Fibroblast of mammary gland (primary cell): ENCODE measurements around the gene GMPPB.
"Not testable (repeated sequence)": the region's sequence is repeated elsewhere in the genome, so short reads cannot be mapped to it uniquely, and the experiment has no call there.

Experiments
- DNase-seq: peaks from one replicate; pipeline ENCODE4 v3.0.0-alpha.2; 2010; ENCODE audit warnings: low read depth
- H3K4me3 ChIP-seq: 2 replicates; pipeline ENCODE4 v1.5.1; 2011; ENCODE audit warnings: low read depth, mild to moderate bottlenecking, low read length, moderate library complexity; ENCODE audit not compliant: control insufficient read depth
- TF ChIP-seq, protein P1 (sequence below): conservative IDR thresholded peaks from 2 replicates; pipeline ENCODE4 v1.5.1; 2011; ENCODE audit warnings: low read depth, low read length, inconsistent platforms; ENCODE audit not compliant: control insufficient read depth, insufficient read depth

Gene GMPPB

DNA sequence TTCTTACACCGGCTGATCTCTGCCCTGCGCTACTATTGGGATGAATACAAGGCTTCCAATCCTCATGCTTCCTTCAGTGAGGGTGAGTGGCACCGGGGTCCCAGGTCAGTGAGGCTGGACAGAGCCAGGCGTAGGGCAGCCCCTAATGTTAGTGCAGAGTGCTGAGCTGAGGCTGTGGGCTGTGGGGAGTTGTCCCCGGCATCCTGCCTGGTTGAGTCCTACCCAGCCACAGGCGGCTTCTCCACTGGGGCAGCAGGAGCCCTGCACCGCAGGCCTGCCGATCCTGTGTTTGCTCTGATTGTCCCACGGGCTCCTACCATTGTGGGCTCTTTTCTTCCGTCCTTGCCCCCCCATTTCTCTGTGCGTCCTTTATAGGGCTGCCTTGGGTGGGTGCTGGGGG is 21.1 kb downstream of the GMPPB start:
- no peak overlapping the region for H3K4me3 ChIP-seq
- DNase-seq: no peak
- TF ChIP-seq, protein P1, sequence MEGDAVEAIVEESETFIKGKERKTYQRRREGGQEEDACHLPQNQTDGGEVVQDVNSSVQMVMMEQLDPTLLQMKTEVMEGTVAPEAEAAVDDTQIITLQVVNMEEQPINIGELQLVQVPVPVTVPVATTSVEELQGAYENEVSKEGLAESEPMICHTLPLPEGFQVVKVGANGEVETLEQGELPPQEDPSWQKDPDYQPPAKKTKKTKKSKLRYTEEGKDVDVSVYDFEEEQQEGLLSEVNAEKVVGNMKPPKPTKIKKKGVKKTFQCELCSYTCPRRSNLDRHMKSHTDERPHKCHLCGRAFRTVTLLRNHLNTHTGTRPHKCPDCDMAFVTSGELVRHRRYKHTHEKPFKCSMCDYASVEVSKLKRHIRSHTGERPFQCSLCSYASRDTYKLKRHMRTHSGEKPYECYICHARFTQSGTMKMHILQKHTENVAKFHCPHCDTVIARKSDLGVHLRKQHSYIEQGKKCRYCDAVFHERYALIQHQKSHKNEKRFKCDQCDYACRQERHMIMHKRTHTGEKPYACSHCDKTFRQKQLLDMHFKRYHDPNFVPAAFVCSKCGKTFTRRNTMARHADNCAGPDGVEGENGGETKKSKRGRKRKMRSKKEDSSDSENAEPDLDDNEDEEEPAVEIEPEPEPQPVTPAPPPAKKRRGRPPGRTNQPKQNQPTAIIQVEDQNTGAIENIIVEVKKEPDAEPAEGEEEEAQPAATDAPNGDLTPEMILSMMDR: no peak

DNA sequence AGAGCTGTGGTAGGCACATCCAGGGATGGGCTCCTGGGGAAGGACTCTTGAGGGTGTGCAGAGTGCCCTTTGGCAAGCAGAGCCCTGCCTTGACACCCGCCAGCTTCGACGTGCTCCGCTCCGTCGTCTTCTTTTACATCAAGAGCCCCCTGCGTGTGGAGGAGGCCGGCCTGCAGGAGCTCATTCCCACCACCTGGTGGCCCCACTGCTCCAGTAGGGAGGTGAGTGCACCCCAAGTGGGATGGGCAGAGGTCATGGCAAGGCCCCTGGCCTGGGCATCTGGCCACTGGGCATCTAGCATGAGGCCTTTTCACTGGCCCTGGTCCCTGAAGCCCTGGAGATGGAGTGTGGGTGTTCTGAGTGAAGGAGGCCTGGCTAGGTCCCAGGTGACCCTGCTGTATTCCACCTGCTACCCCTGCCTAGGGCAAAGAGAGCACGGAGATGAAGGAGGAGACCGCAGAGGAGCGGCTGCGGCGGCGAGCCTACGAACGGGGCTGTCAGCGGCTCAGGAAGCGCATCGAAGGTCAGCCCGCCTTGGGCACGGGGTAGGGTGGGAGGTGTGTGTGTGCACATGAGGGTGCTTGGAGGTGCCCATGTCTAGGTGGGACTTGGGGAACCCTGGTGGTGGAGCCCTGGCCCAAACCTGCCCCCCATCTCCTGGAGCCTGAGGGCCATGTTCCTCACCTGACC is 22.2 kb downstream of the GMPPB start:
- no peak for DNase-seq
- TF ChIP-seq, protein P1: peak; percentile 46
- H3K4me3 ChIP-seq: no peak overlapping the region

DNA sequence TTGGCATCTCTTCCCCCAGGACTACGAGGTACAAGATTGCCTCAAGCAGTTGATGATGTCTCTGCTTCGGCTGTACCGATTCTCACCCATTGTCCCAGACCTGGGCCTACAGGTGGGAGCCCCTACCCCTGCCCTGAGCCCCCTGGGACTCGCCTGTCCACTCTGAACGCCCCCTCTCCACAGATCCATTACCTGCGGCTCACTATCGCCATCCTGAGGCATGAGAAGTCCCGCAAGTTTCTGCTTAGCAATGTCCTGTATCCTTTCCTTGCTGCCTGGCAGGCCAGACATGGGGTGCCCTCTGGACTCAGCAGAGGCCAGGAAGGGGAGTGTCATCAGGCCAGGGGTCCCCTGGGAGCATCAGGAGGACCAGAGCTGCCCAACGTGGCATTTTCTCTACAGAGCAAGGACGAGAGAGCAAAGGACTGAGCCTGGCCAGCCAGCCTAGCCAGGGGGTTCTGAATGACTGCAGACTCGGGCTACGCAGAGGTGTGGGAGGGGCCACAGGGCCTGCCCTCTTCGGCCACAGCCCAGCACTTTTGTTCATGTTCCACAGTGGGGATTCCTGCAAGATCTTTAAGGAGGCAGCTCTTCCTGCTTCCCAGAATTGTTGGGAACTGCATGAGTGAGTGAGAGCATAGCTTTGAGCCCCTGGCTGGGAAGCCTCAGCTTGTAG is 23.2 kb downstream of the GMPPB start:
- H3K4me3 ChIP-seq: no peak overlapping the region
- TF ChIP-seq, protein P1: no peak
- DNase-seq: no peak

DNA sequence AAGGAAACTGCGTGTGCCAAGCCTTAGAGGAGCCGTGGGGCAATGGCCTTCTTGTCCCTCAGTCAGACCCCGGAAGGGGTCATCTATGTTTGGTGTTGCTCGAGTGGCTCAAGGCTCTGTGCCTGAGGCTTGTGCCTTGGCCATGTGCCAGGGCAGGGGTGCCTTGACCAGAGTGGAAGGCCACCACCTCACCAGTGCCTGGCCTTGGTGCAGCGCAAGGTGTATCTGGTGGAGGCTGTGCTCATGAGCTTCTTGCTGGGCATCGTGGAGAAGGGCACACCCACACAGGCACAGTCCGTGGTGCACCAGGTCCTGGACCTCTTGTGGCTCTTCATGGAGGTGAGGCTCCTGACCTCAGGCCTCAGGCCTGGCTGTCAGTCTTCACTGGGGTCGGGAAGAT is 23.7 kb downstream of the GMPPB start:
- no peak for DNase-seq
- H3K4me3 ChIP-seq: no peak overlapping the region
- TF ChIP-seq, protein P1: no peak

DNA sequence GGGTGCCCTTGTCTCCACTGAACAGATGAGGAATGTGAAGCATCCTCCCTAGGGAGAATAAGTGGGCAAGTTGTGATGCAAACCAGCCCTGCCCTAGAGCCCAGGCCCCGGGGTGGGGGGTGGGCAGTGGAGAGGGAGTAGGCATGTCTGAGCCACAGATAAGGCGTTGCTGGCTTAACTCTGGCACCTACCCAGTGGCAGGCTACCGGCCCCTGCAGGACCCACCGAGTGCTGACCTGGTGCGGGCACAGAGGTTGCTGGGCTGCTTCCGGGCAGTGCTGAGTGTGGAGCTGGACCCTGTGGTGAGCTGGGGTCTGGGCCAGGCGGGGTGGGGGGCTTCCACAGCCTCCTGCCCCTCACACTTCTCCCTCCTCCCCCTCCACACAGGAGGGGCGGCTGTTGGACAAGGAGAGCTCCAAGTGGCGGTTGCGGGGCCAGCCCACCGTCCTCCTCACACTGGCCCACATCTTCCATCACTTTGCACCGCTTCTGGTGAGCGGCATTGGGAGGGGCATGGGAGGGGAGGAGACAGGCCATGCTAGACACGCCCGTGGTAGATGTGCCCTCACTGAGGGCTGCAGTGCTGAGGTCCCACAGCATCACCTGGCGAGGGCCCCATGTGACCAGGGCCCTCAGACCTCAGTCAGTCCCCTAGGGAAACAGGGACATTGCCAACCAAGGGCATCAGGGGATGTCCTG is 24.3 kb downstream of the GMPPB start:
- H3K4me3 ChIP-seq: no peak overlapping the region
- no peak for DNase-seq
- TF ChIP-seq, protein P1: no peak

DNA sequence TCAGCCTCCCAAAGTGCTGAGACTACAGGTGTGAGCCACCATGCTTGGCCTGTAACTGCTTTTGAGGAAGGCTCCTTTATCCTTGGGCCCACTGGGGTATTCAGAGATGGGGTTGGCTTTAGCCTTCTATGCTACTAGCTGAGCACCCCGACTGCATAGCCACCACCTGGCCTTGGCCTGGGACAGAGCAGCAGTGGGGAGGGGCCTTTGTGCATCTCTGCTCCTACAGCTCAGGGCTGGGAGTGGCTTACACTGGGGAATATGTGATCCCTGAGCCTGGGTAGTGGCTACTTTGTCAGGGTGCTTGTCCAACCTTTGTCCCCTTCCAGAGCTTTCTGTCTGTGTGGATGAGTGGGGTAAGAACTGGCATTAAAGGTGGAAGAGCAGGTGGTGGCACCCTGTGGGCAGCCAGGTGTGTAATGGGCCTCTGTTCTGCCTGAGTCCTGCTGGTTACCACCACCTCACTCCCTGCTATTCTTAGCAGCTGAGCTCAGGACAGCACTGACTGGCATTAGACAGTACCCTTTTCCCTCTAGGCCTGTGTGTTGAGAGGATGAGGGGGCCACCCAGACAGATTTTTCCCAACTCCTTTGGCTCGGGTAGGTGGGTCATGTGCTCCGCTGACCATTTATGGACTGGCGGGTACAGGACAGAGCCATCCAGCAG is 28.3 kb downstream of the GMPPB start:
- DNase-seq, H3K4me3 ChIP-seq: not testable (repeated sequence)

DNA sequence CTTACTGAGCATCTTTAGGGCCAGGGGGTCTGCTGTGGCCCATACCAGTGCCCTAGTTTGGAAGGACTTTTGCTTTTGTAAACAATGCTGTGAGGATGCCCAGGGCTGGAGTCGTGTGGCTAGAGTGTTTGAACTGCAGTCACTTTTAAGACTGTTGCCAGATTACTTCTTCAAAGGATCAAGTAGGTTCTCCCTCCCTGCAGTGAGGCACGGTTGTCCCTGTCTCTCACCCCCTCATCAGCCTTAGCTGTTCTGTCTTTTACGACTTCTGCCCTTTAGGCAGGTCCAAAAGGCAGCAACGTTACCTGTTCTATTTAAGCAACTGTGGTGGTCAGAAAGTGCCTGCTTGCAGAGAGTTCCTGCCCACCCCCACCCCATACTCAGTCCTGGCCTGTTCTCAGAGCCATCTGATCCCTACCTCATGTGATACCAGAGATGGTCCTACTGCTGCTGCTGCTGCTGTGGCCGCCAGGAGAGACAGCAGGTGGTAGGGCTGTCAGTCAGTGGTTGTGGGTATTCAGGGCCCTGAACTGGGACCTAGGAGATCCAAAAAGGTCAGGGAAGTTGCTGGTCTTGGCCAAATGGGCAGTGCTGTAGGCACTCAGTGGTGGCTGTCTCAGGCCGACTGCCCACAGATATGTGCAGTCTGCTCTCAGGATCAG is 29.2 kb downstream of the GMPPB start:
- DNase-seq, H3K4me3 ChIP-seq: not testable (repeated sequence)

DNA sequence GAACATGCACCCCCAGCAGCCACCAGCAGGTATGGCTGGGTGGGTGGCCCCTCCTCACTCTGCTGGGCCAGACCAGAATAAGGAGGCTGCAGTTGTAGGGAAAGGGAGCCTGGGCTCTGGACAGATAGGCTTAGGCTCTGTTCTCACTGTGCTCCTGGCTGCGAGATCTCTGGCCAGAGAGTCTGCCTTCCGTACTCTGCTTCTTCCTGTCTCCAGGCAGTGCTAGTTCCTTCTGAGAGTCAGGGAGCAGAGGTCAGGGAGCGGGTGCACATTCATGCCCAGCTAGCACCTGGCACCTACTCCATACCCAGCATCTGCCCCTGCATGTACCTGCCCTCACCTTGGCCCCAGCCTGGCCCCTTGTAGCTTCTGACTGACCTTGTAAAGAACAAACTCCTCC is 32.3 kb downstream of the GMPPB start:
- not testable (repeated sequence) for DNase-seq, H3K4me3 ChIP-seq

DNA sequence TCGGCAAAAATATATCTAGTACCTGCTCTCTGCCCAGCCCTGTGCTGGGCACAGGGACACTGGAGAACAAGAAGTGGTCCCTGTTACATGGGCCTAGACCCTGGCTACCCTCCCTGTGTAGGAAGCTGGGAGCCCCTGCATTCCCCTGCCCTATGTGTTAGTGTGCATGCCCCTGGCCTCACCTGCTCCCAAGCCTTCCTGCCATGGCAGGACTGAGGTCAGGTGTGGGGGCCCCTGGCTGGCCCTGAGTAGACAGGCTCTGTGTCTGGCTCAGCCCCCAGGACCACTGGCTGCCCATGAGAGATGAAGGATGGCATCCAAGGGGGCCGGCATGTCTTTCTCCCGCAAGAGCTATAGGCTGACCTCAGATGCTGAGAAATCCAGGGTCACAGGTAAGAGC is 32.9 kb downstream of the GMPPB start:
- H3K4me3 ChIP-seq, DNase-seq: not testable (repeated sequence)

DNA sequence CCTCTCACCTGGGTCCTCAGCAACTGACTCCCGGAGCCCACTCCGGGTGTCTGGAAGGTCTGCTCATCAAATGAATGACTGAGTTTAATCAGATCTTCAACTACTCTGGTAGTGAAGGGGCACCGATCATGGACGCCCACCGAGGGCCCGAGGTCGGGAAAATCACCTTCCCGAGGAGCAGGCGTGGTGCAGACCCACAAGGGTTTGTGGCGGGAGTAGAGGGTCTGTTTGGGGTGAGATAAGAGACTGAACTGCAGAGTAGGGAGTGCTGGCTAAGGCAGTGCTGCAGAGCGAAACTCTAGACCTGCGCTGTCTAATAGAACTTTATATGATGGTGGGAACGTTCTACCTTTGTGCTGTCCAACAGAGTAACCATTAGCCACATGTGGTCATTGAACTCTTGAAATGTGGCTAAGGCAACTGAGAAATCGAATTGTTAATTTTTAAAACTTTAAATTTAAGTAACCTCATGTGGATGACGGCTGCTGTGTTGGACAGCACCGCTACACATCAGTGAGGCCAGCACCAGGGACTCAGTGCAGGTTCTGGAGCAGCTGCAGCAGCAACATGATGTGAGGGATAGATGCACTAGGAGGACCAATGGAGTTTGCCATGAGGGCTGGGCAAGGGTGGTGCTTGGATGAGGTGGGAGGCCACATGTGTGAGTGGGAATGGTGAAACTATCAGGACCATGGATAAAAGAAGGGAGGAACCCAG is 33.7 kb downstream of the GMPPB start:
- H3K4me3 ChIP-seq: peak overlapping the region; percentile 90
- not testable (repeated sequence) for DNase-seq
